ENCODE measurements around the gene DUSP2. TPM values are rescaled to one million over a fixed set of nuclear protein-coding genes. Genes with fewer than 3 reads are reported as not detected.

Gene DUSP2
- total and polyA plus RNA-seq, 9 of the 15 experiments (the other 6 are each of a cell fraction or from before 2014, with no cell fraction given), result 0.04 to 0.18 TPM; not detected in 7

GRCh38 chr2:96150791-96151594, 5.8 kb upstream of the DUSP2 start:
- Histone ChIP-seq H3K27me3 (ENCODE audit: control insufficient read depth in 2 of 2, insufficient read depth in 2 of 2, low read length in 2 of 2) (no peaks in the 10 kb centered on the region), H4K20me1 (replicated peaks; ENCODE audit: control insufficient read depth, insufficient read depth, low read length) (no peaks in the 10 kb centered on the region), H3K4me3 (no peak overlapping the region), H3K79me2 (ENCODE audit: control insufficient read depth, insufficient read depth, low read length) (no peaks in the 10 kb centered on the region), H3K27ac (ENCODE audit: extremely low read depth, low read depth, low read length) (no peak overlapping the region), H3K36me3 (ENCODE audit: control insufficient read depth, insufficient read depth, low read length) (no peaks in the 10 kb centered on the region), H3K9ac (ENCODE audit: insufficient read depth in 1 of 2, low read depth in 2 of 2, low read length in 2 of 2) (0 out of 4 replicates have a peak overlapping the region, but pooled peaks of 1 of the 2 experiments have one; percentile 6), H3K4me1 (replicated peaks in 1 of 2; ENCODE audit: control insufficient read depth in 2 of 2, insufficient read depth in 2 of 2, low read length in 2 of 2) (peaks cover 18 to 36% of the 10 kb centered on the region in 2 experiments), H2AFZ (ENCODE audit: low read depth, low read length) (no peak overlapping the region), H3K9me3 (replicated peaks; ENCODE audit: control insufficient read depth, insufficient read depth, low read depth, low read length) (no peaks in the 10 kb centered on the region), H3K4me2 (ENCODE audit: insufficient read depth, low read length) (no peak overlapping the region), H3K9me1 (ENCODE audit: control insufficient read depth, insufficient read depth, low read length) (no peaks in the 10 kb centered on the region)
- no peak for ATAC-seq
- 41% methylated on average over 14 of the region's 14 CpGs for WGBS (ENCODE audit: insufficient coverage, low coverage, missing lambda C conversion rate)
- in situ Hi-C loops (cut with MboI), result no loop called here
- CTCF ChIA-PET (ENCODE audit: low intra/inter-chr PET ratio), result no interaction called here
- intact Hi-C loops (cut with micrococcal nuclease), result no loop called here
- no peak for DNase-seq (ENCODE audit: extremely low read depth in 1 of 4, low spot score in 3 of 4)
- POLR2A ChIA-PET, result interaction anchor here (0.6 to 1.4 kb wide), 2 partner anchors 9 to 58 kb away, joined by 3 to 5 read pairs; partner anchors contain the start of gene STARD7
- no peak for FAIRE-seq
- TF ChIP-seq ZNF589 (CRISPR knock-in tag; IDR thresholded peaks at IDR 0.05; ENCODE audit: low read depth) (no peak), ZNF124 (CRISPR knock-in tag; IDR thresholded peaks at IDR 0.05) (no peak), SAP30 (IDR thresholded peaks at IDR 0.05; ENCODE audit: borderline replicate concordance, insufficient read depth, low read depth, low read length, poor library complexity, severe bottlenecking) (no peak), SRSF1 (IDR thresholded peaks at IDR 0.05; ENCODE audit: low read depth, low read length) (no peak), NFATC3 (IDR thresholded peaks at IDR 0.05) (no peak), IRF2 (CRISPR knock-in tag; IDR thresholded peaks at IDR 0.05) (no peak), PHF21A (IDR thresholded peaks at IDR 0.05; ENCODE audit: borderline replicate concordance, low read depth) (no peak), ZNF512 (tag; IDR thresholded peaks at IDR 0.05) (no peak), CBX8 (IDR thresholded peaks at IDR 0.05; ENCODE audit: borderline replicate concordance, extremely low read depth, low read depth, low read length, poor library complexity, severe bottlenecking) (no peak), ZNF121 (CRISPR knock-in tag; conservative IDR thresholded peaks at IDR 0.05) (no peak), TAF9B (IDR thresholded peaks at IDR 0.05; ENCODE audit: partially characterized antibody) (no peak), TCF3 (CRISPR knock-in tag; IDR thresholded peaks at IDR 0.05) (no peak), SNRNP70 (optimal IDR thresholded peaks at IDR 0.05; ENCODE audit: low read depth, low read length) (no peak), RUNX1 (IDR thresholded peaks at IDR 0.05; ENCODE audit: low read depth) (no peak), ZBTB26 (CRISPR knock-in tag; IDR thresholded peaks at IDR 0.05) (no peak), HDAC8 (tag; IDR thresholded peaks at IDR 0.05) (no peak)
- TF ChIP-seq, protein P1, sequence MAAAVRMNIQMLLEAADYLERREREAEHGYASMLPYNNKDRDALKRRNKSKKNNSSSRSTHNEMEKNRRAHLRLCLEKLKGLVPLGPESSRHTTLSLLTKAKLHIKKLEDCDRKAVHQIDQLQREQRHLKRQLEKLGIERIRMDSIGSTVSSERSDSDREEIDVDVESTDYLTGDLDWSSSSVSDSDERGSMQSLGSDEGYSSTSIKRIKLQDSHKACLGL (CRISPR knock-in tag; IDR thresholded peaks at IDR 0.05; ENCODE audit: borderline replicate concordance, poor library complexity, severe bottlenecking), result no peak
- no TSS peak for BruUV-seq (replicated peaks)

All from K562 (cell line).